Stimulated activated CD4-positive, alpha-beta T cell treated with anti-CD3 and anti-CD28 coated beads, Interleukin-12 subunit alpha, Interleukin-12 subunit beta, amount 100 ng/mL, for 4 hours (primary cell): ENCODE results near the gene SHBG.
A peak's percentile ranks its signal among the peaks of the same experiment; 100 is the strongest.
"Not testable (repeated sequence)": the region's sequence is repeated elsewhere in the genome, so short reads cannot be mapped to it uniquely, and the experiment has no call there.

ENCODE experiments used
- DNase-seq: peaks from one replicate; pipeline ENCODE4 v3.0.0-alpha.2; 2020

Gene SHBG

GRCh38 chr17:7612294-7612640 is 17.7 kb upstream of the SHBG start:
- no peak for DNase-seq

DNA sequence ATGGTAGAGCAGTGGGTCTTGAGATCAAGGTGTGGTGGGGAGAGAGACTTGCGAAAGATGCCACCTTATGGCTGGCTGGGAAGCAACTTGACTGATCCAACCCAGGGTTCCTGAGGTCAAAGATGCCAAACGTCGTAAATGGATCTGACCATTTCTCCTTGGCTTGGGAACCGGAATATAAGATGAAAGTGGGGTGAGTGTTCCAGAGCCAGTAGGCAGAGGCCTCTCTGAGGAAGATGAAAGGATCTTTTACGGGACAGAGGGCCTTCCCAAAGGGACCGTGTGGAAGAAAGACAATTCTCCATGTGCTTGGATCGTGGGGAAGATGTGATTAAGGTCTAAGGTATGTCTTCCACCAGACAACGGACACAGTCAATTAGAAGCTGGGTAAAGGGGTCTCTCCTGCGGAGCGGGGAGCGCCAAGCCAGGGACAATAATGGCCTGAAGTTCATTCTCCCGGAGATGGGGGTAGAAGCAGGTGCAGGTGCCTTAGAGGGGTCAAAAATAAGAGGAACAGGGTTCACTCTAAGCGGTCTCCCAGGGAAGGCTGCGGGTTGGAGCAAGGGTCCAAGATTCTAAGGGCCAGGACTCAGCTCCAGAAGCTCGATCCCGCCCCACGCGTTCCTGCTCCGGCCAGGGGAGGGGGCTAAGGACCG is 16.0 kb upstream of the SHBG start:
- no peak for DNase-seq

DNA sequence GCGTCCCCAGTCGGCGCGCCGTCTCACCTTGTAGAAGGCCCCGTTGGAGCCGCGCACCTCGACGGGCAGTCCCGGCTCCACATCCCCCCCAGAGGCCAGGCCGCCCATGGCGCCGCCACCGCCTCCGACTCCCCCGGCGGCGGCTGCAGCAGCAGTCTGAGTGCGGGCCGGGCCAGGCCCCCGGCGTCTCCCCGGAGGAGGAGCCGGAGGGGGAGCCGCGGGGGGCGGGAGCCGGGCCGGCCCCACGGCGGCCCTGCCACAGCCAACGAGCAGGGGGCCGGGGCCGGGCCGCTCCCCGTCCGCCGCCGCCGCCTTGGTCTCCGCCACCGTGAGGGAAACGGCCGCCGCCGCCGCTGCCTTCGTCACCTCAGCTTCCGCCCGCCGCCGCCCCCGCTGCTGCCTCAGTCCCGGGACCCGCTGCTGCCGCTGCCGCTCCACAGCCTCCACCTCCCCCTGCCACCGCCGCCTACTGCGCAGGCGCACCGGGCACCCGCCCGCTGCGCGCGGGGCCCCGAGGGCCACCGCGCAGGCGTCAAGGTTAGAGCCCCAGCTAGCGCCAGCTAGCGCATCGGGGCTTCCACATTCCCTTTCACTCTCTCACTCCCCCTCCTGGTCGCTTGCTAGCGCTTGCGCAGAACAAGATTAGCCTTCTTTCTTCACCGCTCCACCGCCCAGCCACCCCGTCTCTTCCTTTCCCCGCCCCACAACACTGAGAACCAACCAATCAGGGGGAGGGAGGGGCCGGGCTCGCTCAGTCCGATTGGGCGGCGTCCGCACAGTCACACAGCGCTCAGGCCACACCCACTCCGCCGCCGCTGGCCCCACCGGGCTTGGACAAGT is 15.3 kb upstream of the SHBG start, which contains the start of gene FXR2:
Gene FXR2 (minus strand): TSS at position 473 of the 840 bp plus-strand sequence. CDS start 365 bp downstream, at position 108.
- peak; percentile 99 for DNase-seq

- DNase-seq = no peak
Measured at GRCh38 chr17:7615265-7615747, 14.6 kb upstream of the SHBG start.

DNA sequence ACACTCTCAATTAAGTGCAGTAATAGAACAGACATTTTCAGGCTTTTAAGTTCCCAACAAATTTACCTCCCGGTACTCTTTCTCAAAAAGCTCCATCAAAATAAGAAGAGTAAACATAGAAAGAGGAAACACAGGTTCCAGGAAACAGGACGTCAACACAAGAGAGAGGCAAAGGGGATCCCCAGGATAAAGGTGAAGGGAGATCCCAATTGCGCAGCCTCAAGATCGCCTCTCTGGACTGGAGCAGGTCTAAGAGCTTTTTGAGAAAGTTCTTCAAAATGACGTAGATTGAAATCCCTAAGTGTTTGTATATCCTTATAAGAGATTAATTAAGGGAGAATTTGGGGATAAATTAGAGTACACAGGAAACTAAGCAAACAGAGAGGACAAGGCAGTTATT is 11.3 kb upstream of the SHBG start:
- DNase-seq = no peak

DNA sequence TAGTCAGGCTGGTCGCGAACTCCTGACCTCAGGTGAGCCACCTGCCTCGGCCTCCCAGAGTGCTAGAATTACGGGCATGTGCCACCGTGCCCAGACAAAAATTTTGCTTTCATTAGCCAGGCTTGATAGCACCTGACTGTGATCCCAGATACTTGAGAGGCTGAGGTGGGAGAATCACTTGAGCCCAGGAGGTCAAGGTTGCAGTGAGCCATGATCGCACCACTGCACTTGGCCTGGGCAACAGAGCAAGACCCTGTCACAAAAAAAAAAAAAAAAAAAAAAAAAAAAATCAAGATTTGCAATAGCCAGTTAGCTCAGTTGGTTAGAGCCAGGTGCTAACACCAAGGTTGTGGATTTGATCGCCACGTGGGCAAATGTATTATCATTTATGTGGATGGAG is 9.1 kb upstream of the SHBG start:
- no peak for DNase-seq

GRCh38 chr17:7623661-7624060 is 6.3 kb upstream of the SHBG start:
- DNase-seq = no peak

DNA sequence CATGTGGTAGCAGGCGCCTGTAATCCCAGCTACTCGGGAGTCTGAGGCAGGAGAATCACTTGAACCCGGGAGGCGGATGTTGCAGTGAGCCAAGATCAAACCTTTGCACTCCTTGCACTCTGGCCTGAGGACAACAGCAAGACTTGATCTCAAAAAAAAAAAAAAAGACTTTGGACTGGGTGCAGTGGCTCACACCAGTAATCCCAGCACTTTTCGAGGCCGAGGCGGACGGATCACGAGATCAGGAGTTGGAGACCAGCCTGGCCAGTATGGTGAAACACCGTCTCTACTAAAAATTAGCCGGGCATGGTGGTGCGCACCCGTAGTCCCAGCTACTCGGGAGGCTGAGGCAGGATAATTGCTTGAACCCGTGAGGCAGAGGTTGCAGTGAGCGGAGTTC is 4.2 kb upstream of the SHBG start:
- not testable (repeated sequence) for DNase-seq

DNA sequence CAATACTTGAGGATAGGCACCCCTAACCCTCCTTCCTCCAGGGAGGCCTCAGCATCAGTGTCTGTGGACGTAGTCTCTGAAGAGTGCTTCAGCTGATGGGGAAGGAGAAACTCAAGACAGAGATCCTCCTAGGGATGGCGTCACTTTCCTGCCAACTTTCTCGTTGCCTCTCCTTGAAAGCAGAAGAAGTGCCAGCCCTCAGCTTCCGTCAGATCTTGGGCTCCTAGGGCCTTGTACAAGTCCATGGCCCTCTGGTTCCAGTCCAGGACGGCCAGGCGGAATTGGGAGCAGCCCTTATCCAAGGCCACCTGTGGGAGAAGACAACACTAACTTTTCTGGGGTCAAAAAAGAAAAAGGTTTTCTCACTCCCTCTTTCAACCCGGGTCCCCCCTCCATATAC is 3.6 kb upstream of the SHBG start:
- no peak for DNase-seq

GRCh38 chr17:7626956-7627249 is 3.0 kb upstream of the SHBG start:
- no peak for DNase-seq

- DNase-seq = peak; percentile 79
Measured at GRCh38 chr17:7627250-7628121, 2.4 kb upstream of the SHBG start, which contains the start of gene SAT2. Gene SAT2 (minus strand): TSS chr17:7627821. CDS start chr17:7627635, 186 bp downstream.

DNA sequence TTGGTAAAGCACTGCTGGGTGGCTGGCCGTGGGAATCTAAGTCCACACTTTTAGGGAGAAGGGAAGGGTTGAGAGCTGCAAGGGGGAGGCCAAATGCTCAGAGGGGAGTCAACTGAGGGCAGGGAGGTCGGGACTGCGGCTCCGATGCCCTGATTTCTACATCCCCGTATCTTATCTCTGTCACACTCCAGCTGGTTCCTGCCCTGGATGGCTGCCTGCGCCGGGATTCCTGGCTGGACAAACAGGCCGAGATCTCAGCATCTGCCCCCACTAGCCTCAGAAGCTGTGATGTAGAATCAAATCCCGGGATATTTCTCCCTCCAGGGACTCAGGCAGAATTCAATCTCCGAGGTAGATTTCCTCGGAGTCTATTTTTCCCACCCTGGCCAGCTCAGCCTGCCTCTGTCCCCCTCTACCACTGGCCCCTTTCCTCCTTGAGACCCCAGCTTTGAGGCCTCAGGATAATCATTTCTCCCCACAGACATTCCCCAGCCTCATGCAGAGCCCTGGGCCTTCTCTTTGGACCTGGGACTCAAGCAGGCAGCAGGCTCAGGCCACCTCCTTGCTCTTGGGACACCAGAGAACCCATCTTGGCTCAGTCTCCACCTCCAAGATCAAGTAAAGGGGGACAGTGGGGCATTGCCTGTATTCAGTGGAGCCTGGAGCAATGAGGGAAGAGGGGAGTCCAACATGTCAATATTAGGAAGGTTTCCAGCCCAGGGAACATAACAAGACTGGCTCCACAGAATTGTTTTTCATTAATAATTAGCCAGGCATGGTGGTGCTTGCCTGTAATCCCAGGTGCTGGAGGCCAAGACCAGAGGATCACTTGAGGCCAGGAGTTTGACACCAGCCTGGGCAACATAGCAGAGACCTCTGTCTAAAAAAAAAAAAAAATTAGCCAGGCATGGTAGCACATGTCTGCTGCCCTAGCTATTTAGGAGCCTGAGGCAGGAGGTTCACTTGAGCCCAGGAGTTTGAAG is 1.8 kb downstream of the SHBG start:
- DNase-seq = no peak

DNA sequence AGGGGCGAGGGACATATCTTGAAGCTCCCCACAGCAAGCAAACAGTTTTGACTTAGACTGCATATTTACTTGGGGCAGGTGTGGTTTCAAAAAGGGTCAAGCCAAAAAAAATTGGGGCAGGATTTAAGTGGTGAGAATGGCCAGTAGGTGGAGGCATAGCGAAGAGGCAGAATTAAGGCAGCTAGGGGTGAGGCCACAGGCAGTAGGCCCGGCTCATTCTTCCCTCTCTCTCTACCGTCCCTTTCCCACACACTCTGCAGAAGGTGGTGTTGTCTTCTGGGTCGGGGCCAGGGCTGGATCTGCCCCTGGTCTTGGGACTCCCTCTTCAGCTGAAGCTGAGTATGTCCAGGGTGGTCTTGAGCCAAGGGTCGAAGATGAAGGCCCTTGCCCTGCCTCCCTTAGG is 2.6 kb downstream of the SHBG start:
- DNase-seq = no peak

- no peak for DNase-seq
Measured at GRCh38 chr17:7633093-7633492, 3.2 kb downstream of the SHBG start.

DNA sequence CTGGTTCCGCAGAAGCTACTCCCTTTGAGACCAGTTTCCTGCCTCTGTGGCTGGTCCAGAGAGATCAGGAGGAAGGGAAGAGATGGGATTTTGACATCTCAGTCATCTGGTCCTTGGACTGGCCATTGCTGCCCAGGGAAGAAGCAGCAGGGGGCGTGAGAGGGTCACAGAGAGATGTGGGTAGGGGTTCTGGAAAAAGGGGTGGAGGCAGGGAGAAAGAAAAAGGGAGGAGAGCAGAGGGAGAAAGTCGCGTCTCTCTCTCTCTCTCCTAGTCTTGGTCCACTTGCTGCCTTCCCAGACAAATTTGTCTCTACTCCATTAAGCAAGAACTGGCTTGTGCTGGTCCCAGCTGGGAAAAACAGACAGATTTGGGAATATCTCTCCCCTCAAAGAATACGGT is 4.4 kb downstream of the SHBG start:
- DNase-seq = no peak

DNA sequence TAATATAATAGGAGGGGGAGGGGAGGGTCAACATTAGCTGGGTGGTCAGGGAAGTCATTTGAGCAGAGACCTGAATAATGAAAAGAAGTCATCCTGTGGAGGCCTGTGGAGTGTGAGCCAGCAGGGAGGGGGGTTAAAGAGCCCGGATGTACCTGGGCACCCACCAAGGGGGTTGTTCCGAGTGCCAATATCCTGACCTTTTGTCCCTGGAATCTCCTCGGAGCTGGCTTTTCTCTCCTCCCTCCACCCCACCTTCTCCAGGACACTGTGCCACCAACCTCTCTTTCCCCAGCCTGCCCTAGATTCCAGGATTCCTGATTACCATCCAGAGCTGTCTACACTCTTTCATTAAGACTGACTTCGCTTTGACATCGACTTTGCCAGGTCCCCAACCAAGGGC is 6.2 kb downstream of the SHBG start:
- DNase-seq = no peak

DNA sequence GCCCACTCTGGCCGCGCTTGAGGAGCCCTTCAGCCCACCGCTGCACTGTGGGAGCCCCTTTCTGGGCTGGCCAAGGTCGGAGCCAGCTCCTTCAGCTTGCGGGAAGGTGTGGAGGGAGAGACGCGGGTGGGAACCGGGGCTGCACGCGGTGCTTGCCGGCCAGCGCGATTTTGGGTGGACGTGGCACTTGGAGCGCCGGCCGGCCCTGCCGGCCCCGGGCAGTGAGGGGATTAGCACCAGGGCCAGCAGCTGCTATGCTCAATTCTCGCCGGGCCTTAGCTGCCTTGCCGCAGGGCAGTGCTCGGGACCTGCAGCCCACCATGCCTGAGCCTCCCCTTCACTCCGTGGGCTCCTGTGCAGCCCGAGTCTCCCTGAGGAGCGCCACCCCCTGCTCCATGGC is 10.8 kb downstream of the SHBG start:
- no peak for DNase-seq

DNA sequence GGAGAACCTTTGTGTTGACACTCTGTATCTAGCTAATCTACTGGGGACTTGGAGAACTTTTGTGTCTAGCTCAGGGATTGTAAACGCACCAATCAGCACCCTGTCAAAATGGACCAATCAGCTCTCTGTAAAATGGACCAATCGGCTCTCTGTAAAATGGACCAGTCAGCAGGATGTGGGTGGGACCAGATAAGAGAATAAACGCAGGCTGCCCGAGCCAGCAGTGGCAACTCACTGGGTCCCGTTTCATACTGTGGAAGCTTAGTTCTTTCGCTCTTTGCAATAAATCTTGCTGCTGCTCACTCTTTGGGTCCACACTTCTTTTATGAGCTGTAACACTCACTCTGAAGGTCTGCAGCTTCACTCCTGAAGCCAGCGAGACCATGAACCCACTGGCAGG is 11.7 kb downstream of the SHBG start:
- not testable (repeated sequence) for DNase-seq

DNA sequence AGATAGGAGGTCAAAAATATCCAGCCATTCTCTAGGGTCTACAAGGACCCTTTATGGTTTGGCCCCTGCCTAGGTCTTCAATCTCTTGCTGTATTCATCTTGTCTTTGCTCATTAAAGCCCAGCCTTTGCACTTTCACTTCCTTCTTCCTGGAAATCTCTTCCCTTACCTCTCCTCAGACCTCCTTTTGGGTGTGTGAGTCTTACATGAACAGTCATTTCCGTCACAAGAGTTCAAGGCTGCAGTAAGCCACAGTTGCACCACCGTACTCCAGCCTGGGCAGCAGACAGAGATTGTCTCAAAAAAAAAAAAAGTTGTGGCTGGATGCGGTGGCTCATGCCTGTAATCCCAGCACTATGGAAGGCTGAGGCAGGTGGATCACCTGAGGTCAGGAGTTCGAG is 14.8 kb downstream of the SHBG start:
- DNase-seq = no peak

DNA sequence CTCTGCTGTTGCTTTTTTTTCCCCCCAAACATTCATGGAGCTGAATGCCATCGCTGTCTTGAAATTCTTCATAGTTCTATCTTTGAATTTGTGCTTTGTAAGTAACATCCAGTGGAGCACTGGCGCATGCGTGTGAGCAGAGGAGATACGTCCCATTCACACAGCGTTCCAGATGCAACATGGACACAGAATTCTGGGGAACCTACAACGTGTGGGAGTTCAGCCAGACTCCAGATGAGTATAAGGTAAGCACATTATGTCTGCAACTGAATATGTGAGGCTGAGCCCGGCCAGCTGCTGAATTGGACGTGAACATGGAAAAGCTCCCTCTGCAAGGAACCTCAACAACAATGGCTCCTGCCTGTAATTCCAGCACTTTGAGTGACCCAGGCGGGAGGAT is 16.5 kb downstream of the SHBG start:
- no peak for DNase-seq

DNA sequence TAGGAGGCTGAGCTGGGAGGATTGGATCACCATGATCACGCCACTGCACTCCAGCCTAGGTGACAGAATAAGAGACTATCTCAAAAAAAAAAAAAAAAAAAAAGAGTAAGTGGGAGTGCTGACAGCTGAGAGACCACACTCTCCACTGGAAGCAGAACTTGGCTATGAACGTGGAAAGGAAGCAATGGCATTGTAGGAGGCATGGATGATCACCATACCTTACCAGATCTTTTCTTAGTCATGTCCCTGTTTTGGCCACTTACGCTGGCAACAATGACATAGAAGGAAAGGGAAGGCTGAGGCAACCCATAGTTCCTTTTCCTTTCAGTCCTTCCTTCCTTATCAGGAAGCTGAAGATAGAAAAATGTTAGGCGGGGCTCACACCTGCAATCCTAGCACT is 17.1 kb downstream of the SHBG start:
- no peak for DNase-seq

GRCh38 chr17:7650509-7651096 is 20.7 kb downstream of the SHBG start, which contains the start of gene ATP1B2:
Gene ATP1B2 (plus strand): TSS chr17:7650926. CDS start chr17:7651519, 593 bp downstream.
- DNase-seq = peak; percentile 58
